ENCODE results near the gene ASCL4. TPM values are rescaled to one million over a fixed set of nuclear protein-coding genes. Genes with fewer than 3 reads are reported as not detected.

The ASCL4 gene
- total and polyA plus RNA-seq, 2 of the 4 experiments (the other 2 are of a cell fraction), result not detected

GRCh38 chr12:107803092-107803491, 28.6 kb downstream of the ASCL4 start:
- Histone ChIP-seq H3K18ac (ENCODE audit: low read depth, low read length) (no peak overlapping the region), H3K27me3 (ENCODE audit: control insufficient read depth, insufficient read depth, low read length) (no peaks in the 10 kb centered on the region), H3K79me1 (ENCODE audit: low read depth in 1 of 2, low read length in 2 of 2) (no peaks in the 10 kb centered on the region), H3K36me3 (ENCODE audit: control insufficient read depth, insufficient read depth, low read length) (no peaks in the 10 kb centered on the region), H3K9me1 (ENCODE audit: insufficient read depth, low read length) (no peaks in the 10 kb centered on the region), H2AK9ac (replicated peaks; ENCODE audit: low read depth, low read length, poor library complexity) (no peak overlapping the region), H4K20me1 (ENCODE audit: insufficient read depth, low read length) (no peaks in the 10 kb centered on the region), H3K23ac (ENCODE audit: low read depth, low read length) (no peak overlapping the region), H3K56ac (ENCODE audit: extremely low read depth, insufficient read depth, low read length) (no peak overlapping the region), H4K8ac (ENCODE audit: low read depth in 2 of 2, low read length in 2 of 2) (no peak overlapping the region), H2AK5ac (ENCODE audit: low read depth, low read length) (no peak overlapping the region), H2BK20ac (ENCODE audit: low read depth, low read length) (no peak overlapping the region), H3K9ac (ENCODE audit: low read depth, low read length) (no peak overlapping the region), H3K4me3 (ENCODE audit: insufficient read depth, low read depth, low read length) (no peak overlapping the region), H3K4ac (ENCODE audit: low read depth, low read length) (no peak overlapping the region), H3K14ac (replicated peaks; ENCODE audit: low read depth, low read length) (no peak overlapping the region), H3K4me2 (ENCODE audit: low read depth, low read length) (no peak overlapping the region), H3K4me1 (ENCODE audit: control insufficient read depth, insufficient read depth, low read length) (no peaks in the 10 kb centered on the region), H2BK15ac (ENCODE audit: low read depth, low read length) (no peak overlapping the region), H3K27ac (ENCODE audit: insufficient read depth, low read length) (no peak overlapping the region), H2AFZ (replicated peaks; ENCODE audit: low read length, poor library complexity) (no peak overlapping the region), H4K91ac (ENCODE audit: insufficient read depth, low read depth, low read length) (no peak overlapping the region), H3K9me3 (ENCODE audit: control insufficient read depth, insufficient read depth, low read length) (no peaks in the 10 kb centered on the region), H4K5ac (ENCODE audit: low read depth, low read length) (no peak overlapping the region), H2BK120ac (ENCODE audit: low read depth, low read length) (no peak overlapping the region), H2BK5ac (ENCODE audit: low read depth, low read length, poor library complexity, severe bottlenecking) (no peak overlapping the region)
- ATAC-seq (ENCODE audit: low read depth) (no peak), DNase-seq (no peak)
- CTCF ChIA-PET, result no interaction called here
- in situ Hi-C loops (cut with MboI; ENCODE audit: low sequenced_read_pairs), result no loop called here
- no CpG with 5 or more reads among the region's 3 CpGs for WGBS, 2 experiments (ENCODE audit: extremely low coverage in 2 of 2, insufficient read length in 1 of 2)
- dilution Hi-C loops (cut with HindIII; ENCODE audit: low sequenced_read_pairs, unreplicated experiment), result no loop called here
- BruUV-seq (replicated peaks), result no TSS peak
- intact Hi-C loops (cut with micrococcal nuclease), result loop anchor here (5.0 kb wide), 1 partner anchor 54 kb away; no protein-coding TSS in a partner anchor
- POLR2A ChIA-PET (ENCODE audit: unreplicated experiment), result no interaction called here
- TF ChIP-seq RFX5 (IDR thresholded peaks at IDR 0.05; ENCODE audit: low read depth, low read length), result no peak
- TF ChIP-seq MXI1 (IDR thresholded peaks at IDR 0.05; ENCODE audit: borderline replicate concordance, low read depth, low read length), result no peak
- TF ChIP-seq CTCF (conservative IDR thresholded peaks at IDR 0.05; ENCODE audit: low read depth, low read length), result no peak
- TF ChIP-seq, protein P1, sequence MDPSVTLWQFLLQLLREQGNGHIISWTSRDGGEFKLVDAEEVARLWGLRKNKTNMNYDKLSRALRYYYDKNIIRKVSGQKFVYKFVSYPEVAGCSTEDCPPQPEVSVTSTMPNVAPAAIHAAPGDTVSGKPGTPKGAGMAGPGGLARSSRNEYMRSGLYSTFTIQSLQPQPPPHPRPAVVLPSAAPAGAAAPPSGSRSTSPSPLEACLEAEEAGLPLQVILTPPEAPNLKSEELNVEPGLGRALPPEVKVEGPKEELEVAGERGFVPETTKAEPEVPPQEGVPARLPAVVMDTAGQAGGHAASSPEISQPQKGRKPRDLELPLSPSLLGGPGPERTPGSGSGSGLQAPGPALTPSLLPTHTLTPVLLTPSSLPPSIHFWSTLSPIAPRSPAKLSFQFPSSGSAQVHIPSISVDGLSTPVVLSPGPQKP (IDR thresholded peaks at IDR 0.05; ENCODE audit: borderline replicate concordance, low read depth, low read length), result no peak

All from IMR-90 (cell line).